Stimulated activated CD8-positive, alpha-beta memory T cell treated with anti-CD3 and anti-CD28 coated beads, Interleukin-12 subunit alpha, Interleukin-12 subunit beta, amount 100 ng/mL, for 24 hours (primary cell): ENCODE data around the gene SEBOX.

ENCODE experiments used
- DNase-seq: peaks from one replicate; pipeline ENCODE4 v3.0.0-alpha.2; 2020; ENCODE audit errors: extremely low read depth

Gene SEBOX

GRCh38 chr17:28394337-28395116 lies 29.5 kb upstream of the SEBOX start:
- no peak for DNase-seq

GRCh38 chr17:28392491-28392890 lies 27.5 kb upstream of the SEBOX start:
- no peak for DNase-seq

GRCh38 chr17:28391401-28391800 lies 26.4 kb upstream of the SEBOX start:
- DNase-seq = no peak

GRCh38 chr17:28390984-28391383 lies 26.0 kb upstream of the SEBOX start:
- no peak for DNase-seq

- no peak for DNase-seq
Observed at GRCh38 chr17:28390563-28390962, 25.6 kb upstream of the SEBOX start.

GRCh38 chr17:28390141-28390540 lies 25.1 kb upstream of the SEBOX start:
- no peak for DNase-seq

- DNase-seq = no peak
Observed at GRCh38 chr17:28388106-28388505, 23.1 kb upstream of the SEBOX start.

GRCh38 chr17:28386391-28386790 lies 21.4 kb upstream of the SEBOX start:
- DNase-seq = no peak

GRCh38 chr17:28385406-28385805 lies 20.4 kb upstream of the SEBOX start:
- no peak for DNase-seq

GRCh38 chr17:28385037-28385400 lies 20.0 kb upstream of the SEBOX start:
- no peak for DNase-seq

GRCh38 chr17:28384281-28385036 lies 19.5 kb upstream of the SEBOX start:
- peak; percentile 33 for DNase-seq

GRCh38 chr17:28381141-28381825 lies 16.3 kb upstream of the SEBOX start:
- no peak for DNase-seq

- no peak for DNase-seq
Observed at GRCh38 chr17:28379814-28380801, 15.1 kb upstream of the SEBOX start.

- no peak for DNase-seq
Observed at GRCh38 chr17:28372945-28373274, 7.9 kb upstream of the SEBOX start.

- DNase-seq = no peak
Observed at GRCh38 chr17:28372203-28372944, 7.4 kb upstream of the SEBOX start.

GRCh38 chr17:28371245-28372202 lies 6.5 kb upstream of the SEBOX start, which contains the start of gene SARM1:
Gene SARM1 (plus strand): TSS chr17:28371694. CDS start chr17:28372033, 339 bp downstream.
- DNase-seq = peak; percentile 80

GRCh38 chr17:28370744-28371103 lies 5.7 kb upstream of the SEBOX start:
- no peak for DNase-seq

- DNase-seq = no peak
Observed at GRCh38 chr17:28370035-28370743, 5.2 kb upstream of the SEBOX start, which contains the start of gene VTN. Gene VTN (minus strand): TSS chr17:28370307. CDS start chr17:28370203, 104 bp downstream.

- DNase-seq = no peak
Observed at GRCh38 chr17:28369684-28370034, 4.7 kb upstream of the SEBOX start.
